Activated CD4-positive, alpha-beta memory T cell treated with anti-CD3 and anti-CD28 coated beads for 36 hours (primary cell): ENCODE results near the gene MEN1. TPM values are rescaled to one million over a fixed set of nuclear protein-coding genes. Genes with fewer than 3 reads are reported as not detected.

ENCODE experiments used
- CTCF ChIA-PET: fragments of 350-600 bp; sonication (Branson Sonifier 250); formaldehyde crosslinking; loops from one replicate; lab custom pipeline; 2021; ENCODE audit warnings: antibody characterized with exemption, inconsistent platforms; lab: Charles Lee
- POLR2A ChIA-PET: fragments of 350-600 bp; sonication (Branson Sonifier 250); formaldehyde crosslinking; loops from one replicate; lab custom pipeline; 2021; ENCODE audit warnings: antibody characterized with exemption; lab: Charles Lee
- DNase-seq: peaks from one replicate; pipeline ENCODE4 v3.0.0-alpha.2; 2020
- H3K27ac Mint-ChIP-seq: one replicate; pipeline ENCODE4 v1.8.0; 2021; ENCODE audit warnings: mixed read lengths
- H3K27me3 Mint-ChIP-seq: one replicate; pipeline ENCODE4 v1.8.0; 2021; ENCODE audit warnings: mixed read lengths
- H3K36me3 Mint-ChIP-seq: one replicate; pipeline ENCODE4 v1.8.0; 2021; ENCODE audit warnings: mixed read lengths
- H3K4me1 Mint-ChIP-seq: one replicate; pipeline ENCODE4 v1.8.0; 2021; ENCODE audit warnings: low read depth, mixed read lengths
- H3K4me3 Mint-ChIP-seq: one replicate; pipeline ENCODE4 v1.8.0; 2021; ENCODE audit warnings: mild to moderate bottlenecking, mixed read lengths
- H3K9me3 Mint-ChIP-seq: one replicate; pipeline ENCODE4 v1.8.0; 2021; ENCODE audit warnings: mixed read lengths
- intact Hi-C: fragments of 100-400 bp; cut with micrococcal nuclease; formaldehyde crosslinking; loops from one replicate; pipeline ENCODE4 v1.15.1; 2023
- total RNA-seq, 2 experiments: library from RNA; stranded (reverse); gene quantifications; one replicate each; pipeline ENCODE4 v1.2.3, GENCODE V29; 2021

Gene MEN1
- total RNA-seq, 2 experiments from 2014 or later: 31.3 to 32.2 TPM

DNA sequence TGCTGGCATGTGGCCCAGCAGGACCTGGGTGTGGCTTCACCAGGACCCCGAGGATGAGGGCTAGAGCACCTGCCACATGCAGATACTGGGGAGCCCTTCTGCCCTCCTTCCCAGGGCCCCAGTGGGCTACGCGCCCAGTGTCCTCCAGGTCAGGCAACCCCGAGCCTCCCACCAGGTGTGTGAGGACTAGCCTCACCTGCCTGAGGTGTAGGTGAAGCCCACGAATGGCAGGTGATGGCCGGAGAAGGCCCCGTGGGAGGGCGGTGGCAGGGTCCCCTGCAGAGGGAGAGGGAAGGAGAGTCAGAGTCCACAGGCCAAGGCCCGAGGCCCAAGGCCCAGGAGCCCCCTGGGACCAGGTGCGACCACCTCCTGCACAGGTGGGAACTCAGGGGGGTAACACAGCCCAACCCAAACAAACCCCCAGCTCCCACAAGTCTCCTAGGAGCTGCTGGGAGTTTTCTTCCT, 27.6 kb upstream of the MEN1 start:
- Mint-ChIP-seq H3K4me3 (no peak overlapping the region), H3K27ac (no peak overlapping the region), H3K4me1 (no peaks in the 10 kb centered on the region), H3K27me3 (no peaks in the 10 kb centered on the region), H3K9me3 (no peaks in the 10 kb centered on the region), H3K36me3 (no peaks in the 10 kb centered on the region)
- no peak for DNase-seq
- CTCF ChIA-PET: no interaction called here
- intact Hi-C loops: no loop called here
- POLR2A ChIA-PET: no interaction called here

DNA sequence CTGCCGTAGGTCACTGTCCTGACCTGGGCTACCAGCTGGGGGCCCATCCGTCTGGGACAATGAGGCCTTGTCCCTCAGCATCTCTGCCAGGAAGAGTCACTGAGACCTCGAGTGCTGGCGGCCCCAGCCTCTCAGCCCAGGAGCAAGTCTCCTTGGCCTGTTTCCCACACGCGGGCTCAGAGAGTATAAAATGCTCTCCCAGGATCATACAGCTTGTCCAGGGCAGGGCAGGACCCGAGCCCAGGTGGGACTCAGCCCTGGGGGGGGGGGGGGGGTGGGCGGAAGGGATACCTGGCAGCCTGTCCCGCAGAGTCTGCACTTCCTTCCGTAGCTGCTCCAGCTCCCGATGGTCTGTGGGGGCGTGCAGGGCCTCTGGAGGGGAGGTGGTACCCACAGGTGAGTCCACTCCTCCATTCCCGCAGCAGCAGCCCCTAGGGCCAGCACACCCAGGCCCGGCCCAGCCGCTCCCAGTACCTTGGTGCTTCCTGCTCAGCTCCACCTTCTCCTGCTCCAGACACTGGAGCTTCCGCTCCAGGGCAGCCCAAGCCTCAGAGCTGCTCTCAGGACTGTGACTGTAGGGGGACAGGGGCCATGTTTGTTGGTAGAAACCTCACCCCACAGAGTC, 26.2 kb upstream of the MEN1 start:
- Mint-ChIP-seq H3K4me1 (no peaks in the 10 kb centered on the region), H3K4me3 (no peak overlapping the region), H3K9me3 (no peaks in the 10 kb centered on the region), H3K27ac (no peak overlapping the region), H3K27me3 (no peaks in the 10 kb centered on the region), H3K36me3 (no peaks in the 10 kb centered on the region)
- intact Hi-C loops: no loop called here
- ChIA-PET POLR2A (interaction anchor here (0.6 kb wide), 1 partner anchor 45 kb away, joined by 3 read pairs; no protein-coding TSS in a partner anchor), CTCF (interaction anchor here (1.1 to 1.2 kb wide), 3 partner anchors 8 to 57 kb away, joined by 3 to 5 read pairs (median 5); partner anchors contain the start of gene CDC42BPG)
- DNase-seq: no peak

DNA sequence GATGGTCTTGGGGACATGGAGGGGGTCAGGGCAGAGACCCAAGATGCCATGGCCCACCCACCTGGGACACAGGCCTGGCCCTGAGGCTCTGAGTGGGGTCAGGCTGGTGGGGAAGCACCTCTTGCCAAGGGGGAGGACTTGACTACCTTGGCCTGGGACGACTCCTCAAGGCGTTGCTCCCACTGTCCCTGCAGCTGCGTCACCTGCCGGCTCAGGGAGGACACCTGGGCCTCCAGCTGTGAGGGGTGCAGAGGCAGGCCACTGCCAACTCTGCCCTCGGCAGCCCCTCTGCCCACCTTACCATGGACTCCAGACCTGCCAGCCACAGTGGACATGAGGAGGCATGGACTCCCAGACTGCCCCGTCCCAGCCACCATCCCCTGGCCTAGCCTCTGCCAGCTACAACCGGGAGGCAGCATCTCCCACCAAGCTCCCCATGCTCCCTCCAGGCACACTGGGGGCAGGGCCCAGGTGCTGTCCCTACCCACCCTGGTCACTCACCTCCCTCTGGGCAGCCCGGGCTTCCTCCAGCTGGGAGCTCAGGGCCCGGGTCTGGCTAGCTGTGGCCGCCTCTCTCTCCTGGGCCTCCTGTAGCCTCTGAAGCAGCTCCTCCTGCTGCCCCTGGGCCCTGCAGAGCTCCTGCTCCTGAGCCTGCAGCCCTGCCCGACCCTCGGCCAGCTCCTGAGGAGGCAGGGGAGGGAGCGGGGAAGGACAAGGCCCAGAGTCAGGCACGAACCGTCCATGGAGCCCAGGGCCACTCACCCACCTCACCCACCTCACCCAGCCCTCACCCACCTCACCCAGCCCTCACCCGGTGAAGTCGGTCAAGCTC, 25.5 kb upstream of the MEN1 start:
- H3K4me1 Mint-ChIP-seq: no peaks in the 10 kb centered on the region
- H3K9me3 Mint-ChIP-seq: no peaks in the 10 kb centered on the region
- H3K36me3 Mint-ChIP-seq: no peaks in the 10 kb centered on the region
- ChIA-PET POLR2A (interaction anchor here (0.6 kb wide), 3 partner anchors 16 to 248 kb away, joined by 3 read pairs; no protein-coding TSS in a partner anchor), CTCF (interaction anchor here (1.1 to 1.2 kb wide), 3 partner anchors 9 to 58 kb away, joined by 3 to 5 read pairs (median 5); partner anchors contain the start of gene CDC42BPG)
- intact Hi-C loops: no loop called here
- no peak for DNase-seq
- H3K27me3 Mint-ChIP-seq: no peaks in the 10 kb centered on the region
- no peak overlapping the region for H3K4me3 Mint-ChIP-seq
- H3K27ac Mint-ChIP-seq: no peak overlapping the region

DNA sequence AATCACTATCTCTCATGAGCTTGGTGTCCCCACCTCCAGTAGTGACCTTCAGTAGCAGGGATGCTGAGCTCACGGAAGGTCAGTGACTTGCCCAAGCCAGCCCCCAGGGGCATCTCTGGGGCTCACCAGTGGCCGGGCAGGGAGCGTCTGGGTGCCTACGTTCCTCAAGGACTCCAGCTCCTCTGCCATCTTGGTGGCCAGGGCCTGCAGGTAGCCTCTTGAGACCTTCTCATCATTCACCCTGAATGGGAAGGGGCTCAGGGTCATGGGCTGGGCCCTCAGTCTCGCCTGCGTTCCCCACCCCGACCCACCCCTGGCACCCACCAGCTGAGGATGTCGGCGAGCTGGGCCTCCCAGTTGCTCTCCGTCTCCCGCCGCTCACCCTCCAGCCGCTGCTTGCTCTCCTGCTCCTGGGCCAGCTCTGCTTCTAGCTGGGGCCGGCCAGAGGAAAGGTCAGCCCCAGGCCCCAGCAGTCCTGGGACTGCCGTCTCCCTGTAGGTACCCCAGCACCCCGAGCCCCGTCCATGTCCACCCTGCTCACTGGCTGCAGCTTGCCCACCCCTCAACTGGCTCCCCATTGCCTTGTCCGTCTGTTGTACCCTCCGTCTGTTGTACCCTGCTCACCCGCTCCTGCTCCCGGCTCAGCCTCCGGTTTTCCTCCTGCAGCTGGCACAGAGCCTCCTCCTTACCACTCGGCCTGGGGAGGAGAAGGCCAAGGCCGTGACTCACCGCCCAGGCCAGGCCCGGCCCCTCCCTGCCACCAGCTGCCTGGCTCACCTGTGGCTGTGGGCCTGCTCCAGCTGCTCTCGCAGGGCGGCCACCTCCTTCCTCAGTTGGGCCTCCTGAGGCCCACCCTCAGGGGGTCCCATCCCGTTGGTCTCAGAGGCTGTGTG, 24.6 kb upstream of the MEN1 start:
- POLR2A ChIA-PET: interaction anchor here (0.6 kb wide), 2 partner anchors 15 to 249 kb away, joined by 3 read pairs; no protein-coding TSS in a partner anchor
- DNase-seq: no peak
- intact Hi-C loops: no loop called here
- H3K27ac Mint-ChIP-seq: no peak overlapping the region
- no peaks in the 10 kb centered on the region for H3K4me1 Mint-ChIP-seq
- no peak overlapping the region for H3K4me3 Mint-ChIP-seq
- no peaks in the 10 kb centered on the region for H3K36me3 Mint-ChIP-seq
- H3K9me3 Mint-ChIP-seq: no peaks in the 10 kb centered on the region
- H3K27me3 Mint-ChIP-seq: no peaks in the 10 kb centered on the region
- CTCF ChIA-PET: interaction anchor here (1.2 kb wide), 1 partner anchor 9 kb away, joined by 4 read pairs; the partner anchor contains the start of gene CDC42BPG

DNA sequence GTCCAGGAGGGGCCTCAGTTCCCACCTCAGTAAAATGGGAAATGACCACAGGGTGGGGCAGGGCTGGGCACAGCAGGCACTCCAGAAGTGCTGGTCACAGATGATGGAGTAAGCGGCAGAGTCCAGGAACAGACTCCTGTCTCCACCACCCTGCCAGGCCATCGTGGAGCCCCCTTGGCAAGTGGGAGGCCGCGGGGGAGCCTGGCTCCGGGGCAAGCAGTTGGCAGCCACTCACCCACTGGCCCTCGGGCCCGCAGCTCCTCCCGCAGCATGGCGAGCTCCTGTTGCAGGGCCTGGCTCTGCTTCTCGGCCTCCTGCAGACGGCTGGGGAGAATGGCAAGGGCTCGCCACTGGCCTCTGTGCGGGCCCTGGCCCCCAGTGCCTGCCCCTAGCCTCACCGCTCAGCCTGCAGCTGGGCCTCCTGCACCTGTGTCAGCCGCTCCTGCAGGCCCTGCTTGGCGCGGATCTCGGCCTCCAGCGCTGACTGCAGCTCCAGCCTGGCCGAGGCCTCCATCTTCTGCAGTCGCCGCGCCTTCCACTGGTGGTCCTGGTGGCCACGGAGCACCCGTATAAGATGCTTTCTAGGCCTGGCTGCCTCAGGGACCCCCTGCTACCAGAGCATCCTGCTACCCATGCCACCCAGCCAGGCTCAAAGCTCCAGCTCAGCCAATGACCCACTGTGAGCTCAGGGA, 23.8 kb upstream of the MEN1 start:
- Mint-ChIP-seq H3K4me1 (no peaks in the 10 kb centered on the region), H3K36me3 (no peaks in the 10 kb centered on the region), H3K27me3 (no peaks in the 10 kb centered on the region), H3K4me3 (no peak overlapping the region), H3K9me3 (no peaks in the 10 kb centered on the region), H3K27ac (no peak overlapping the region)
- no peak for DNase-seq
- ChIA-PET CTCF (interaction anchor here (1.2 kb wide), 1 partner anchor 10 kb away, joined by 4 read pairs; the partner anchor contains the start of gene CDC42BPG), POLR2A (interaction anchor here (0.5 kb wide), 1 partner anchor 15 kb away, joined by 4 read pairs; no protein-coding TSS in a partner anchor)
- intact Hi-C loops: no loop called here

DNA sequence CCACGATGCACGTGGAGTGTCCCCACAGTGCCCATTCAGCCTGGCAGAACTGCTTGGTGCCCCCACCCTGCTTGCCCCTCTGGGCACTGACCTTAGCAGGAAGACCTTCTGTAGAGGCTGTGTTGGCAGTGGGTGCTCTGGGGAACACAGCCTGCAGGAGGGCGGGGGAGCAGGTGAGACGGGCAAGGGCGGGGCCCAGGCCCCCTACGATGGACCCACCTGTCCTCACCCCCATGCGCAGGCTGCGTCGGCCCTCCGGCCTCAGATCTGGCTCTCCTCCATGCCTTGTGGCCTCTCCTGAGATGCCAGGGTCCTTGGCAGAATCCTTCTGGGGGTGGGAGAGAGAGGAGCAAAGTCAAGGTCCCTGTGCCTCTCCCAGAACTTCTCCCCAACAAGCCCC, 23.2 kb upstream of the MEN1 start:
- Mint-ChIP-seq H3K27me3 (no peaks in the 10 kb centered on the region), H3K27ac (no peak overlapping the region), H3K9me3 (no peaks in the 10 kb centered on the region), H3K36me3 (no peaks in the 10 kb centered on the region), H3K4me3 (no peak overlapping the region), H3K4me1 (no peaks in the 10 kb centered on the region)
- no peak for DNase-seq
- ChIA-PET CTCF (no interaction called here), POLR2A (interaction anchor here (0.5 kb wide), 1 partner anchor 14 kb away, joined by 4 read pairs; no protein-coding TSS in a partner anchor)
- intact Hi-C loops: no loop called here

DNA sequence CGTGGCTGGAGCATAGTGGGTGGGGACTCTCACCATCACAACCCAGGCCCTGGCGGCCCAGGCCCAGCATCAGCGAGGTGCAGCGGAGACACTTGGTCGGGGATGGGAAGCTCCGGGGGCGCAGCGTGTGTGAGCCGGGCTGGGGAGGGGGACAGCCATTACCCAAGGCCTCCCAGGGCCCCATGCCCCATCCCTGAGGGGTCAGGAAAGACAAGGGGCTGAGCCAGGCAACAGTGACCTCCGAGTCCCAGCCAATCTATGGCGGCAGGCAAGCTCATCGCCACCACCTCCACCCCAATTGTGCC, 22.8 kb upstream of the MEN1 start:
- Mint-ChIP-seq H3K27ac (no peak overlapping the region), H3K4me1 (no peaks in the 10 kb centered on the region), H3K27me3 (no peaks in the 10 kb centered on the region), H3K4me3 (no peak overlapping the region), H3K9me3 (no peaks in the 10 kb centered on the region), H3K36me3 (no peaks in the 10 kb centered on the region)
- intact Hi-C loops: no loop called here
- ChIA-PET CTCF (no interaction called here), POLR2A (no interaction called here)
- DNase-seq: no peak

DNA sequence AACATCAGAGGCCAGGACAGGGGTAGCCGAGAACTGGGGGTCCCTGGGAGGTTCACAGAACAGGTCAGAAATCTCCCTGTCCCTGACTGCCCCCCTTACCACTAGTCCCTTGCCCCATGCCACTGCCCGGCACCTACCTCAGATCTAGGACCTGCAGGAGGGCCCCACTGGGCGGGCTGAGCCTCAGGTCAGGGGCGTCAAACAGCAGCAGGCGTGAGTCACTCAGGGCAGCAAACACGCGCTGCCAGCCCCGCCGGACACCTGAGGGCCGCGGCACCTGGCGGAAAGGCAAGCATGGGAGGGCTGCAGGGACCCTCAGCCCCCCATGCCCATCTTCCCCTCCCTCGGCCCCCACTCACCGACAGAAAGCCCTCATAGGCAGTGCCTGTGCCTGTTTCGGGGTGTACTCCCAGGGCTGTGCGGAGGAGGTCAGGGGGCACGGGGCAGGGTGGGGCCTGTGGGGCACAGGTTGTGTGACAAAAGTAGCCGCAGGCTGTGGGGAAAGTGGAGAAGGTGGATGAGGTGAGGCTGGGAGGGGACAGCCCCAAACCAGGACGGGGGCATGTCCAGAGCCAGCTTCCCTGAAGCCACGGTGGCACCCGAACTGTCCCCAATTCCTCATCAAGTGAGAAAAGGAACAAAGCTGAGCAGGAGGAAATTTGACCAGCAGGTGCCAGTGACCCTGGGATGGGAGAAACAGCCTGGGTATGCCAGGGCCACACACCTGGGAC, 22.3 kb upstream of the MEN1 start:
- intact Hi-C loops: no loop called here
- H3K27me3 Mint-ChIP-seq: no peaks in the 10 kb centered on the region
- no peaks in the 10 kb centered on the region for H3K36me3 Mint-ChIP-seq
- no peak overlapping the region for H3K27ac Mint-ChIP-seq
- no peak for DNase-seq
- H3K4me1 Mint-ChIP-seq: no peaks in the 10 kb centered on the region
- no peak overlapping the region for H3K4me3 Mint-ChIP-seq
- H3K9me3 Mint-ChIP-seq: no peaks in the 10 kb centered on the region
- POLR2A ChIA-PET: no interaction called here
- CTCF ChIA-PET: no interaction called here

DNA sequence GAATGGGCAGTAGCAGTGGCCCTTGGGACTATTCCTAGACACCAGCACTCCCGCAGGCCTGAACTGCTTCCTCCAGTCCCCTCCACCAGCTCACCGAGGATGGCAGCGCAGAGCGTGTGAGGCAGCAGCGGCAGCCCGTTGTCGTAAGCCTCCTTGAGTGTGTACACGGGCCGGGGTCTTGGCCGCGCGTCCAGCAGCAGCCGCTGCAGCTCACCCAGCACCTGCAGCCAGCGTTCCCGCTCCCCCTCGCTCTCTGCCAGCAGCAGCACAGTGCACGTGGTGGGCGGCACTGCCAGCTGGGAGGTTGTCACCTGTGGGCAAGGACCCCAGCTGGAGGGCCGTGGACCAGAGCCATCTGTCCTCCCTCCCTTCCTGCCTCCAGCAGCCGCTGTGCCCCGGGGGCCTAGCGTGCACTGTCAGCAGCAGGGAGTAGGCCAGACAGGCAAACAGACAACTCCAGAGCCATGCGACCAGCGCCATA, 21.1 kb upstream of the MEN1 start:
- CTCF ChIA-PET: no interaction called here
- no peak overlapping the region for H3K4me3 Mint-ChIP-seq
- no peaks in the 10 kb centered on the region for H3K4me1 Mint-ChIP-seq
- POLR2A ChIA-PET: no interaction called here
- no peaks in the 10 kb centered on the region for H3K27me3 Mint-ChIP-seq
- DNase-seq: no peak
- intact Hi-C loops: no loop called here
- no peaks in the 10 kb centered on the region for H3K9me3 Mint-ChIP-seq
- H3K36me3 Mint-ChIP-seq: no peaks in the 10 kb centered on the region
- H3K27ac Mint-ChIP-seq: no peak overlapping the region

DNA sequence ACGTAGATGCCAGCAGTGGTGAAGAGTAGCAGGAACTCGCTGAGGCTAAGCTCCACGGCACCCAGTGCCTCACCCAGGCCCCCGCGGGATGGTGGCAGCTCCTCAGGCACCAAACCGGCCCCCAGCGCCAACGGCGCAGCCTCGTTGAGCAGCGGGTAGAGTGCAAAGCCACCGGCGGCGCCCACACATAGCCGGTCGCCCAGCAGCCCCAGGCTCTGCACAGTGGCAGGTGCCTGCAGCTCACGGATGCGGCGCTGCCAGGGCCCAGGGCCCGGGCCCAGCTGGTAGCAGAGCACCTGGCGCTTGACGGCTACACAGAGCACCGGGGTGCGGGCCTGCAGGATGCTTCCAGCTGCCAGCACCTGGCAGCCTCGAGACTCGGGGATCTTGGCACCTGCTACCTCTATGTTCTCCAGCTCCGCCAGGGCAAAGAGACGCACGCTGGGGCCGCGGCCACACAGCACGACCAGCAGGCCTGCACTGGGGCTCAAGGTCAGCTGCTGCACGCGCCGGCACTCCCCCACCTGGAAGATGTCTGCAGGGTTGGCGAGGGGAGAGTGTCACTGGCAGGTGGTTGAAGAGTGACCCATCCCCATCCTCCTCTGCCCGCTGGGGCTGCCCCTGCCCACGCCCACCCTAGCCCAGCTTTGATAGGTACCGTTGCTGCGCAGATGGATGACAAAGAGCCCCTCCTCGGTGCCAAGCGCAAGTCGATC, 19.3 kb upstream of the MEN1 start:
- no peaks in the 10 kb centered on the region for H3K27me3 Mint-ChIP-seq
- H3K4me1 Mint-ChIP-seq: no peaks in the 10 kb centered on the region
- no peak overlapping the region for H3K27ac Mint-ChIP-seq
- POLR2A ChIA-PET: no interaction called here
- CTCF ChIA-PET: no interaction called here
- no peak overlapping the region for H3K4me3 Mint-ChIP-seq
- no peaks in the 10 kb centered on the region for H3K36me3 Mint-ChIP-seq
- DNase-seq: no peak
- intact Hi-C loops: no loop called here
- H3K9me3 Mint-ChIP-seq: no peaks in the 10 kb centered on the region
